HG03521 (cell line): Measurements from ENCODE around the gene EDRF1.
"Not testable (repeated sequence)": the region's sequence is repeated elsewhere in the genome, so short reads cannot be mapped to it uniquely, and the experiment has no call there.

Source experiments
- ATAC-seq: cut with Tn5 transposase; IDR thresholded peaks from one replicate; pipeline ENCODE4 v1.9.1; 2021; ENCODE audit warnings: mild to moderate bottlenecking, moderate library complexity; ENCODE audit not compliant: unreplicated experiment

EDRF1 gene

DNA sequence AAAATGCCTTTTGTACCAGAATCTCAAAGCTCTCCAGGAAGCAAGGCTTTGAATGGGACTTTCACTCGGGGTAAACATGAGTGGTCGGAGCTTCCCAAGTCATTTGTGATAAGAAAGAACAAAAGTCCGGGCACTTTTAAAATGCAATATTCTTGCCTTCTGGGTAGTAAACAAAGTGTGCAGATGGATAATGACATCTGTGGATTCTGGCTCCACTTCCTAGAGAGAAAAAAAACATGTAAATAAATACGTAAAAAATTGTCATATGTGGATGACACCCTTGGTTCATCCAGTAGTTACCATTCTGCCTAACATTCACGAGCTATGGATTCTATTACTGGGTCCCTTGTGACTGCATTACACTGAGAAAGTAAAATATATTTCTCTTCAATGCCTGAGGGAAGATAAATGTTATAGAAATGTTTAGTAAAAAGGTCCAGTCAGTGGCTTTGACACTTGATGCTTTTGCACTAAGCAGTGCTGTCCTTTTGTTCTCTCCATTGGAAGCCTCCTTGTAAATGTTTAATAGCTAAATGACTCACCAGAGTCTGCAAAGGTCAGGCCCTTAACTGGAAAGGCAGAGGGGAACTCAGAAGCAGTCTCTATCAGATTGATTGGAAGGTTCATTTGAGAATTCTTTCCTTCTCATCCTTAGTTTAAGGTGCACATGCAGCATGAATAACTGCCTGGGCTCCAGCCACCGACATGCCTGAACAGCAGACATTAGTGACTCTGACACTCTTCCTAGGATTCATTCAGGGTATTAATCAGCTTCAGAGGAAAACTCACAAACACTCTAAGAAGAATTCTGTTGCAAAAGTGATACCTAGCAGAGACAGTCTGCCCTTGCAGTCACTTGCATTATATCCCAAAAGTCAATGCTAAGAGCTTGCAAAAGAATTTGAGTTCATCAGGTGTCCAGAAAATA, 11.7 kb upstream of the EDRF1 start:
- ATAC-seq, result no peak

GRCh38 chr10:125708971-125709503, 10.5 kb upstream of the EDRF1 start:
- no peak for ATAC-seq

- ATAC-seq, result no peak
Observed at GRCh38 chr10:125709553-125710474, 9.7 kb upstream of the EDRF1 start.

DNA sequence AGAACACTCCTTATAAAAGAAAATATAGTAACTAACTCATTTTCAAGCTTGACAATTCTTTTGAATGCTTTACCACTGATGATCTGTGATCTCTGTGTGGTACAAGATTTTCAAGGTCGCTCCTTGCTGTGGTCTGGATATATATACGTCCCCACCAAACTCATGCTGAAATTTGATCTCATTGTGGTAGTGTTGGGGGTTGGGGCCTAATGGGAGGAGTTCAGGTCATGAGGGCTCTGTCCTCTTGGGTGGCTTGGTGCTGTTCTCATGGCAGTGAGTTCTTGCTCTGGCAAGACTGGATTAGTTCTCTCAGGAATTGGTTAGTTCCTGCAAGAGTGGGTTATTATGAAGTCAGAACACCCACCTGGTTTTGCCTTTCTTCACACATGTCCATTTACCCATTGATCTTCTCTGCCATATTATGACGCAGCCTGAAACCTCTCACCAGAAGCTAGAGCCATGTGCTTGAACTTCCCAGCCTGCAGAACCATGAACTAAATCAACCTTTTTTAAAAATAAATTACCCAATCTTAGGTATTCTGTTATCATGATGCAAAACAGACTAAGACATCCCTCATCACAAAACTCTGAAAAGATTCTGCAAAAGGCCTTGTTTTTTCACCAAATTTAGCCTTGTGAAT, 8.3 kb upstream of the EDRF1 start:
- no peak for ATAC-seq

GRCh38 chr10:125714728-125715127, 4.8 kb upstream of the EDRF1 start:
- ATAC-seq, result not testable (repeated sequence)

DNA sequence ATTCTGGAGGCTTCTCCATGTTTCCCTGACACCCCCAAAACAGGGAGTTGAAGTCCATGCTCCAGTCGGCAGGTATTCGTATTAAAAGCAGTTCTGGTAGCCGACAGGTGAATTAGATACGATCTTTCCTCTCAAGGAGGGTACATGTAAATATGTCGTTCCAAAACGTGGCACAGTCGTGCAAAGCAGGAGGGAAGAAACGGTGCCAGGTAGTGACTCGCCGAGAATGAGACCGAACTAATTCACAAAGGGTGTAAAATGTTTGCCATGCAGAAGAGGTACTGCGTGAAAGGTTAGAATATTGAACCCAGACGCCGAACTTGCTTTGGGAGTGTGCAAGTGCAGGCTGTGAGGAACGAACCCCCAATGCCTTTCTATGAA, 483 bp downstream of the EDRF1 start:
- no peak for ATAC-seq

DNA sequence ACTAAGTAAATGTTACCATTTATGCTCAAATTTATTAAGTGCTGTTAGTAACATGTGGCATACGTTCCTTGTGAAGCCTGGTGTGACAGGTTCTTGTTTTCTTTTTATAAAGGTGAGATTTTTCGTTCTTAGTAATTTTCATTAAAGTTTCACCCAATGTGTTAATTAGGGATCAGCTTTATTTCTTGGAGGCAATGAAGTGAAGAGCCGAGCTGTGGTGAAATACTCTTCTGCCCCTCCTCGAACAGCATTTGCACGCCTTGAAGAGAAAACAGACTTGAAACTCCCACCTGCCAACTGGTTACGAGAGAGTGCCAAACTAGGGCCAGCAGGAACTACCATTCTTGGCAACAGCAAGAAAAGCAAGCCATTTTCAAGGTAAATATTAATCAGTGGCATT, 1.5 kb downstream of the EDRF1 start:
- no peak for ATAC-seq

DNA sequence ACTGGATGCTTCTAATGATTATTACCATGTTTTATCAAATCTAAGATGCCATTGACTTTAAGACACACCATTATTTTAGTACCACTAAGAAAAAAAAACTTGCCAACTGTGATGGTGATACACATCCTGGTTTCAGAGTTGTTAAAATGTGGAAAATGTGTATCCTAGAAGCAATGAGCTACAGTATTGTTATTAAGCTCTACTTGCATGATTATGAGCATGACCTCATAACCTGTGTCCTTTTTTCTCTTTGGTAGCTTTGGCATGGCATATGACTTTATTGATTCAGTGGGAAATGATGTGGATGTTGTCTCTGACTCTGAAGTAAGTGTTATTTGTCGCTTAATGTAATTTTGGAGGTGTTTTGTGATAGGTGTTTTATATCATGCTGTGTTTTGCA, 3.3 kb downstream of the EDRF1 start:
- no peak for ATAC-seq

- no peak for ATAC-seq
Observed at GRCh38 chr10:125726914-125727313, 7.4 kb downstream of the EDRF1 start.

DNA sequence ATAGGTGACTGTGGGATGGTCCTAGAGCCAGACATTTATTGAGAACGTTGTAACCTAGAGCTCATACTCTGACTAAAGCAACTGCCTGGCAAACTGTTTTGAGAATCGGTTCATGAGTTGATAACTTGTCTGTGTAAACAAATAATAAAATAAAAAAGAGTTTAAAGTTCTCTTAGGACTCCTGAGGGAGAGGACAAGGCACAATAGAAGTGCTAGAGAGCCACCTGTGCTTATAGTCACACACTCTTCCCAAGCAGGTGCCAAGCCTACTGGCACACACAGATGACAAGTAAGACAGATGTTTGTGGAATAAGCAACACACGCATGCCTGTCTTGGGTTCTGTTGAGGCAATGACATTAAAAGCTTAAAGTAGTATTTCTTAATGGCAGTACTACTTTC, 7.9 kb downstream of the EDRF1 start:
- no peak for ATAC-seq

DNA sequence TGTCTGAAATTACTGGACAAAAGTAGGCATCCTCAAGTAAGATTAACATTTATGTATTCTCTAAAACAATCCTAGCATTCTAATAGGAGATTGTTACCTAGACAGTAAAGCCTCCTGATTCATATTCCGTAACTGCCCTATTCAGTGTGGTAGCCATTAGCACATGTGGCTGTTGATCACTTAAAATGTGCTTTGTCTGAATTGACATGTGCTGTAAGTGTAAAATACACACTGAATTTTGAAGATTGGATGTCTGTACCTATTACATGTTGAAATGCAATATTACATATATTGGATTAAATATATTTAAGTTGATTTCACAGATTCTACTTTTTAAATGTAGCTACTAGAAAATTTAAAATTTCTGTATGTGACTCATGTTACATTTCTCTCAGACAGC, 14.6 kb downstream of the EDRF1 start:
- no peak for ATAC-seq

DNA sequence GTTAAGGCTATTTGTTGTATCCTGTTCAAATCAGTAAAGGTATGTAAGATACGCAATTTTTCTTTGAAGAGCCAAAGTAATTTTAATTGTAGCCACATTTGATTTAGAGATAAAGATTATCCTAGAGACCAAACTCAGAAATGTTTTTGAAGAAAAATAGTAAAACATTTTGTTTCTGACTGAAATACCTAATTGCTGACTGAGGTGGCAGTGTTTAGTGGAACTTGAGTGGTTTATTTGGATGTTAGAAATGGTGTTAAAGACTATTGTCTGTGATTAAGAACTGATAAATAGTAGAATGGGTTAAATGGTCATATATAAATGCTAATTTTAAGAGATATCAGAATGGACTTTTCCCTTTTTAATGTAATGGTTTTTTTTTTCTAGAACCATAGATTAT, 15.3 kb downstream of the EDRF1 start:
- ATAC-seq, result no peak

- ATAC-seq, result no peak
Observed at GRCh38 chr10:125738206-125738605, 18.7 kb downstream of the EDRF1 start.

DNA sequence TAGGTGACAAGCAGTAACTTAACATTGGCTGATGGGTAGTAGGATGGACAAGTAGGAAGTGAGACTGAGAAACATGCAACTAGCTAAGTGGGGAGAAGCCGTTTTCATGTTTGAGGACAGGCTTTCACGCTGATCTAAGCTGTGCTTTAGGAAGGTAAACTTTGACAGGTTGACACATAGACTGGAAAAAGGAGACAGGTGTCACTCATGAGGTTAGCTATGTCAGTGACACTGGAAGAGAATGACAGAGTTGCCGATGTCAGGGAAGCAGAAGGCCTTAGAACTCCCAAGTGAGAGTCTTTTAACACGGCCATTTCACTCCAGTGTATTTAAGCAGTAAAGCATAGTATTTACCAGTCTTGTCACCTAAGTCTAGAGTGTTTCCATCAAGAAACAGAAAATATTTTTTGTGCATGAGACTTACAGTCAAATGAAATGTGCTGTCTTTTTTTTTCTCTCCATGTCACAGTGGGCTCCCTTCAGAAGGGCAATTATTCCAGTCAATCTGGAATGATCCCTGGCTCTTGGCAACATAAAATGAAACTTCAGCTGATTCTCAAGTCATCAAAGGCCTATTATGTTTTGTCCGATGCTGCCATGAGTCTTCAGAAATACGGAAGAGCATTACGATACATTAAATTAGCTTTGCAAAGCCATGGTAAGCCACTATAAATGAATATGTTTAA, 20.6 kb downstream of the EDRF1 start:
- ATAC-seq, result no peak

DNA sequence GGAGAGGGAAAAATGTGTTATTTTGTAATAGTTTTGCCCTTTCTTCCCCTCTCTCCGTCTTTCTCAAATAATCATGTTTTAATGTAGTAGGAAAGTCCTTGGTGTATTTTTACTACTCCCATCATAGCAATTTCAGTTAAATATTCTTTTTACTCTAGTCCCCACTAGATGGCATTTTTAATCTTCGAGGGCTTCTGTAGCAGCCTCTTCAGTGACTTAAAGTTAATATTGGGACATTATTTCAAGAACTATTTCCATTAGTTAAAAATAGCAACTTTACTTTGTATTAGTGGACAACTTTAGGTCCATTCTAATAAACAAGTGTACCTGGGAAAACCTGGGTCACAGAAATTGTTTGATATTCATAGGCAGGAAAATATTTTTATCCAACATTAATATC, 23.0 kb downstream of the EDRF1 start:
- no peak for ATAC-seq

DNA sequence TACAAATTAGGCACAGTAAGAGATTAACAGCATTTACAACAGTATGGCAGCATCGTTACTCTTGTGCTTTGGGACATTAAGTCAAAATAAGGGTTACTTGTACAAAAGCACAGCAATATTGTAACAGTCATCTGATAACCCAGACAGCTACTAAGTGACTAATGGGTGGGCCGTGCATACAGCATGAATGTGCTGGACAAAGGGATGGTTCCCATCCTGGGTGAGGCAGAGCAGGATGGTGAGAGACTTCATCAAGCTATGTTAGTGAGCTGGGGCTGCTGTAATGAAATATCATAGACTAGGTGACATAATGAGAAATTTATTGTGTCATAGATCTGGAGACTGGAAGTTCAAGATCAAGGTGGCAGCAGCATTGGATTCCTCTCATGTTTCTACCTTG, 25.4 kb downstream of the EDRF1 start:
- no peak for ATAC-seq

DNA sequence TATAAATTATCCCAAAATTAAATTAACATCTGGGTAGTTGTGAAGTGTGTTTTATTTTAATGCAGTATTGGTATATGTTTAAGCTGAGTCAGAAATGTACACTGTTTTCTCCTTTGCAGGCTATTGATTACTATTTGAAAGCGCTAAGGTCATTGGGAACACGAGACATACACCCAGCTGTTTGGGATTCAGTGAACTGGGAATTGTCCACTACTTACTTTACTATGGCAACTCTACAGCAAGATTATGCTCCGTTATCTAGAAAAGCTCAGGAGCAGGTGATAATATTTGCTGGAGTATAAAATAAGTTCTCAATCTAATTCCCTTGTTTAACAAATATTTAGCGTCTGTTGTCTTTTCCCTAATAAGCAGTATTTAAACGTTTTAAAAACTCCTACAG, 27.9 kb downstream of the EDRF1 start:
- no peak for ATAC-seq

- no peak for ATAC-seq
Observed at GRCh38 chr10:125756196-125756595, 36.7 kb downstream of the EDRF1 start.

DNA sequence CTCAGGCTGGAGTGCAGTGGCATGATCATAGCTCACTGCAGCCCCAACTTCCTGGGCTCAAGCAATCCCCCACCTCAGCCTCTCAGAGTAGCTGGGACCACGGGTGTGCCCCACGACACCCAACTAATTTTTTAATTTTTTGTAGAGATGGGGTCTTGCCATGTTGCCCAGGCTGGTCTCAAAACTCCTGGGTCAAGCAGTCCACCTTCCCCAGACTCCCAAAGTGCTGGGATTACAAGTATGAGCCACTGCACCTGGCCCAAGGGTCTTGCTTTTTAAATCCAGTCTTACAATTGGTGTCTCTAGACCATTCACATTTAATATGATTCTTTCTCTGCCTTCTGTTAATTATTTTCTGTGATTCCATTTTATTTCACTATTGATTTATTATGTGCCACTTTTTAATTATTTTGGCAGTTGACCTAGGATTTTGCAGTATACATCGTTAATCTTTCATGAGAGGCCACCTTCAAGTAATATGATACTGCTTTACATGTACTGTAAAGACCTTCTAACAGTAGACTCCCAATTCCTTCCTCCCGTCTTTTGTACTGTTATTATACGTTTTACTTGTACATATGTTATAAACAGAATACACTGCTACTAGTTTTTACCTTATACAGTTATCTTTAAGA, 37.5 kb downstream of the EDRF1 start:
- ATAC-seq, result no peak

GRCh38 chr10:125757742-125758141, 38.2 kb downstream of the EDRF1 start:
- ATAC-seq, result no peak
